ENCODE results near the gene GRAMD2B. TPM values are rescaled to one million over a fixed set of nuclear protein-coding genes. Genes with fewer than 3 reads are reported as not detected.
A peak's percentile ranks its signal among the peaks of the same experiment; 100 is the strongest.
"Not testable (repeated sequence)": the region's sequence is repeated elsewhere in the genome, so short reads cannot be mapped to it uniquely, and the experiment has no call there.

The GRAMD2B gene
- total RNA-seq, 1 donor from 2014 or later, result 29.1 TPM

GRCh38 chr5:126395605-126396004 is 27.6 kb upstream of the GRAMD2B start:
- H3K9ac ChIP-seq (ENCODE audit: low read length), result no peak overlapping the region
- no peaks in the 10 kb centered on the region for H4K20me1 ChIP-seq (ENCODE audit: insufficient read depth, low read length)
- H3K27ac ChIP-seq (ENCODE audit: low read depth, low read length), result no peak overlapping the region
- H2AFZ ChIP-seq (ENCODE audit: low read depth, low read length), result no peak overlapping the region
- H3K9me3 ChIP-seq (ENCODE audit: insufficient read depth, low read depth, low read length), result no peaks in the 10 kb centered on the region
- Mint-ChIP-seq H3K9me3 (ENCODE audit: unreplicated experiment) (peaks cover 17% of the 10 kb centered on the region), H3K27ac (ENCODE audit: unreplicated experiment) (peak overlapping the region; percentile 76), H3K4me3 (ENCODE audit: unreplicated experiment) (peak overlapping the region; percentile 34), H3K36me3 (ENCODE audit: low read depth, unreplicated experiment) (no peaks in the 10 kb centered on the region), H3K27me3 (ENCODE audit: low read depth, unreplicated experiment) (no peaks in the 10 kb centered on the region), H3K4me1 (ENCODE audit: low read depth, unreplicated experiment) (peaks cover 21% of the 10 kb centered on the region)
- no peaks in the 10 kb centered on the region for H3K36me3 ChIP-seq (ENCODE audit: insufficient read depth, low read length)
- no peak overlapping the region for H3K4me2 ChIP-seq (ENCODE audit: low read length)
- DNase-seq (ENCODE audit: low read depth) (no peak), FAIRE-seq (no peak)
- no peaks in the 10 kb centered on the region for H3K79me2 ChIP-seq (ENCODE audit: insufficient read depth, low read length)
- H3K4me1 ChIP-seq (ENCODE audit: insufficient read depth, low read length), result no peaks in the 10 kb centered on the region
- H3K4me3 ChIP-seq (ENCODE audit: insufficient read depth, low read depth, low read length), result no peak overlapping the region
- no peak for TF ChIP-seq EZH2 (IDR thresholded peaks at IDR 0.05; ENCODE audit: insufficient read depth, low read length)
- TF ChIP-seq, protein P1, sequence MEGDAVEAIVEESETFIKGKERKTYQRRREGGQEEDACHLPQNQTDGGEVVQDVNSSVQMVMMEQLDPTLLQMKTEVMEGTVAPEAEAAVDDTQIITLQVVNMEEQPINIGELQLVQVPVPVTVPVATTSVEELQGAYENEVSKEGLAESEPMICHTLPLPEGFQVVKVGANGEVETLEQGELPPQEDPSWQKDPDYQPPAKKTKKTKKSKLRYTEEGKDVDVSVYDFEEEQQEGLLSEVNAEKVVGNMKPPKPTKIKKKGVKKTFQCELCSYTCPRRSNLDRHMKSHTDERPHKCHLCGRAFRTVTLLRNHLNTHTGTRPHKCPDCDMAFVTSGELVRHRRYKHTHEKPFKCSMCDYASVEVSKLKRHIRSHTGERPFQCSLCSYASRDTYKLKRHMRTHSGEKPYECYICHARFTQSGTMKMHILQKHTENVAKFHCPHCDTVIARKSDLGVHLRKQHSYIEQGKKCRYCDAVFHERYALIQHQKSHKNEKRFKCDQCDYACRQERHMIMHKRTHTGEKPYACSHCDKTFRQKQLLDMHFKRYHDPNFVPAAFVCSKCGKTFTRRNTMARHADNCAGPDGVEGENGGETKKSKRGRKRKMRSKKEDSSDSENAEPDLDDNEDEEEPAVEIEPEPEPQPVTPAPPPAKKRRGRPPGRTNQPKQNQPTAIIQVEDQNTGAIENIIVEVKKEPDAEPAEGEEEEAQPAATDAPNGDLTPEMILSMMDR (IDR thresholded peaks at IDR 0.05; ENCODE audit: insufficient read depth, low read depth, low read length), result no peak
- no peaks in the 10 kb centered on the region for H3K27me3 ChIP-seq (ENCODE audit: insufficient read depth, low read length)

DNA sequence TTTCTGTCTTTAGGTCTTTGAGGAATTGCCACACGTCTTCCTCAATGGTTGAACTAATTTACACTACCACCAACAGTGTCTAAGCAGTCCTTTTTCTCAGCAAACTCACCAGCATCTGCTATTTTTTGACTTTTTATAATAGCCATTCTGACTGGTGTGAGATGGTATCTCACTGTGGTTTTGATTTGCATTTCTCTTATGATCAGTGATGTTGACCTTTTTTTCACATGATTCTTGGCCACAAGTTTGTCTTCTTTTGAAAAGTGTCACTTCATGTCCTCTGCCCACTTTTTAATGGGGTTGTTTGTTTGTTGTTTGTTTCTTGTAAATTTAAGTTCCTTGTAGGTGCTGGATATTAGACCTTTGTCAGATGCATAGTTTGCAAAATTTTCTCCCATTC is 26.5 kb upstream of the GRAMD2B start:
- FAIRE-seq; H3K36me3 ChIP-seq (ENCODE audit: insufficient read depth, low read length); H4K20me1 ChIP-seq (ENCODE audit: insufficient read depth, low read length); H3K4me2 ChIP-seq (ENCODE audit: low read length); H3K27me3 Mint-ChIP-seq (ENCODE audit: low read depth, unreplicated experiment); H2AFZ ChIP-seq (ENCODE audit: low read depth, low read length); H3K79me2 ChIP-seq (ENCODE audit: insufficient read depth, low read length); H3K4me3 Mint-ChIP-seq (ENCODE audit: unreplicated experiment); H3K27ac ChIP-seq (ENCODE audit: low read depth, low read length); H3K4me3 ChIP-seq (ENCODE audit: insufficient read depth, low read depth, low read length); H3K9ac ChIP-seq (ENCODE audit: low read length); H3K36me3 Mint-ChIP-seq (ENCODE audit: low read depth, unreplicated experiment); H3K27ac Mint-ChIP-seq (ENCODE audit: unreplicated experiment); H3K9me3 ChIP-seq (ENCODE audit: insufficient read depth, low read depth, low read length); H3K27me3 ChIP-seq (ENCODE audit: insufficient read depth, low read length); DNase-seq (ENCODE audit: low read depth); H3K4me1 ChIP-seq (ENCODE audit: insufficient read depth, low read length): not testable (repeated sequence)
- Mint-ChIP-seq H3K9me3 (ENCODE audit: unreplicated experiment) (peaks cover 21% of the 10 kb centered on the region), H3K4me1 (ENCODE audit: low read depth, unreplicated experiment) (peaks cover 21% of the 10 kb centered on the region)

DNA sequence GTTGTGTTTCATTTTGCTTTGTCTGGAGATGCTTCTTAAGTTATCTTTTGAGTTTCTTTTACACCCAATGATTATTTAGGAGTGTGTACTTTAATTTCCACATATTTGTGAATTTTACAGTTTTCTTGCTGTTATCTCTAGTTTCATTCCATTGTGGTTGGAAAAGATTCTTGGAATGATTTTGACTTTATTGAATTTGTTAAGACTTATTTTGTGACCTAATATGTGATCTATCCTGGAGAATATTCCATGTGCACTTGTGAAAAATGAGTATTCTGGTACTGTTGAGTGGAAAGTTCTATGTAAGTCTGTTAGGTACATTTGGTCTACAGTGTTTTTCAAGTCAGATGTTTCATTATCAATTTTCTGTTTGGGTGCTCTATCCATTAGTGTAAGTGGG is 24.4 kb upstream of the GRAMD2B start:
- no peaks in the 10 kb centered on the region for H3K27me3 ChIP-seq (ENCODE audit: insufficient read depth, low read length)

More for the DNA sequence above, 24.4 kb upstream of the GRAMD2B start:
- no peaks in the 10 kb centered on the region for H4K20me1 ChIP-seq (ENCODE audit: insufficient read depth, low read length)
- DNase-seq (ENCODE audit: low read depth), result peak; percentile 66
- no peak for FAIRE-seq
- H3K4me1 Mint-ChIP-seq (ENCODE audit: low read depth, unreplicated experiment), result peaks cover 24% of the 10 kb centered on the region
- no peaks in the 10 kb centered on the region for H3K36me3 Mint-ChIP-seq (ENCODE audit: low read depth, unreplicated experiment)
- H2AFZ ChIP-seq (ENCODE audit: low read depth, low read length), result no peak overlapping the region
- no peaks in the 10 kb centered on the region for H3K79me2 ChIP-seq (ENCODE audit: insufficient read depth, low read length)
- H3K27ac ChIP-seq (ENCODE audit: low read depth, low read length), result no peak overlapping the region
- H3K9me3 Mint-ChIP-seq (ENCODE audit: unreplicated experiment), result peaks cover 21% of the 10 kb centered on the region
- H3K9me3 ChIP-seq (ENCODE audit: insufficient read depth, low read depth, low read length), result no peaks in the 10 kb centered on the region
- H3K27ac Mint-ChIP-seq (ENCODE audit: unreplicated experiment), result no peak overlapping the region
- H3K36me3 ChIP-seq (ENCODE audit: insufficient read depth, low read length), result no peaks in the 10 kb centered on the region
- H3K27me3 Mint-ChIP-seq (ENCODE audit: low read depth, unreplicated experiment), result no peaks in the 10 kb centered on the region
- no peak overlapping the region for H3K4me2 ChIP-seq (ENCODE audit: low read length)
- H3K4me3 ChIP-seq (ENCODE audit: insufficient read depth, low read depth, low read length), result no peak overlapping the region
- no peak for TF ChIP-seq EZH2 (IDR thresholded peaks at IDR 0.05; ENCODE audit: insufficient read depth, low read length)
- TF ChIP-seq, protein P1 (IDR thresholded peaks at IDR 0.05; ENCODE audit: insufficient read depth, low read depth, low read length), result no peak
- no peak overlapping the region for H3K9ac ChIP-seq (ENCODE audit: low read length)
- H3K4me1 ChIP-seq (ENCODE audit: insufficient read depth, low read length), result peaks cover 2% of the 10 kb centered on the region
- no peak overlapping the region for H3K4me3 Mint-ChIP-seq (ENCODE audit: unreplicated experiment)
